ENCODE data around the gene TLE3.

TLE3 gene

GRCh38 chr15:70094690-70095311, 2.9 kb downstream of the TLE3 start:
- no peak for TF ChIP-seq CTCF (IDR thresholded peaks at IDR 0.05; ENCODE audit: low read depth, low read length)
- DNase-seq (ENCODE audit: low read depth in 2 of 2), result peak; percentile 5 to 43
- H3K4me3 ChIP-seq (replicated peaks in 1 of 2; ENCODE audit: low read depth in 2 of 2, low read length in 2 of 2), result peak overlapping the region; percentile 79 to 89

- peak; percentile 65 to 75 for DNase-seq (ENCODE audit: low read depth in 2 of 2)
- no peak for TF ChIP-seq CTCF (IDR thresholded peaks at IDR 0.05; ENCODE audit: low read depth, low read length)
- H3K4me3 ChIP-seq (replicated peaks in 1 of 2; ENCODE audit: low read depth in 2 of 2, low read length in 2 of 2), result peak overlapping the region in 1 of 2 donors; percentile 8
These were observed 4.0 kb downstream of the TLE3 start for GRCh38 chr15:70093481-70094319.

- peak in 1 of 2 donors; percentile 59 for DNase-seq (ENCODE audit: low read depth in 2 of 2)
- no peak for TF ChIP-seq CTCF (IDR thresholded peaks at IDR 0.05; ENCODE audit: low read depth, low read length)
- H3K4me3 ChIP-seq (replicated peaks in 1 of 2; ENCODE audit: low read depth in 2 of 2, low read length in 2 of 2), result peak overlapping the region in 1 of 2 donors; percentile 8
These were observed 4.6 kb downstream of the TLE3 start for GRCh38 chr15:70093070-70093469.

- no peak for TF ChIP-seq CTCF (IDR thresholded peaks at IDR 0.05; ENCODE audit: low read depth, low read length)
- no peak overlapping the region for H3K4me3 ChIP-seq (replicated peaks in 1 of 2; ENCODE audit: low read depth in 2 of 2, low read length in 2 of 2)
- peak in 1 of 2 donors; percentile 46 for DNase-seq (ENCODE audit: low read depth in 2 of 2)
These were observed 5.2 kb downstream of the TLE3 start for GRCh38 chr15:70092464-70093027.

GRCh38 chr15:70091726-70092463, 5.8 kb downstream of the TLE3 start:
- DNase-seq (ENCODE audit: low read depth in 2 of 2), result peak in 1 of 2 donors; percentile 6
- H3K4me3 ChIP-seq (replicated peaks in 1 of 2; ENCODE audit: low read depth in 2 of 2, low read length in 2 of 2), result no peak overlapping the region
- no peak for TF ChIP-seq CTCF (IDR thresholded peaks at IDR 0.05; ENCODE audit: low read depth, low read length)

GRCh38 chr15:70090436-70091296, 7.1 kb downstream of the TLE3 start:
- H3K4me3 ChIP-seq (replicated peaks in 1 of 2; ENCODE audit: low read depth in 2 of 2, low read length in 2 of 2), result no peak overlapping the region
- DNase-seq (ENCODE audit: low read depth in 2 of 2), result no peak
- TF ChIP-seq CTCF (IDR thresholded peaks at IDR 0.05; ENCODE audit: low read depth, low read length), result no peak

Measured in cardiac fibroblast (primary cell).